Activated naive CD8-positive, alpha-beta T cell treated with anti-CD3 and anti-CD28 coated beads, Interleukin-2, amount 50 U/mL, for 24 hours (primary cell): Measurements from ENCODE around the gene TRIP10.
"Not testable (repeated sequence)": the region's sequence is repeated elsewhere in the genome, so short reads cannot be mapped to it uniquely, and the experiment has no call there.

ENCODE experiments used
- ATAC-seq: fragments of 150-1000 bp; cut with Tn5 transposase; one replicate; pipeline ENCODE4 v1.10.0; 2021
- DNase-seq: peaks from one replicate; pipeline ENCODE4 v3.0.0; 2021
- H3K27ac Mint-ChIP-seq: one replicate; pipeline ENCODE4 v1.8.0; 2021; ENCODE audit warnings: mild to moderate bottlenecking, mixed read lengths
- H3K27me3 Mint-ChIP-seq: one replicate; pipeline ENCODE4 v1.8.0; 2021; ENCODE audit warnings: mixed read lengths
- H3K36me3 Mint-ChIP-seq: one replicate; pipeline ENCODE4 v1.8.0; 2021; ENCODE audit warnings: low read depth, mixed read lengths
- H3K4me1 Mint-ChIP-seq: one replicate; pipeline ENCODE4 v1.8.0; 2021; ENCODE audit warnings: mixed read lengths
- H3K4me3 Mint-ChIP-seq: one replicate; pipeline ENCODE4 v1.8.0; 2021; ENCODE audit warnings: mild to moderate bottlenecking, moderate library complexity, mixed read lengths
- H3K9me3 Mint-ChIP-seq: one replicate; pipeline ENCODE4 v1.8.0; 2021; ENCODE audit warnings: mixed read lengths

TRIP10 gene

GRCh38 chr19:6707011-6707657, 32.3 kb upstream of the TRIP10 start:
- Mint-ChIP-seq H3K4me1 (peaks cover 10% of the 10 kb centered on the region), H3K9me3 (no peaks in the 10 kb centered on the region), H3K27me3 (peaks cover 41% of the 10 kb centered on the region), H3K36me3 (no peaks in the 10 kb centered on the region), H3K27ac (no peak overlapping the region), H3K4me3 (no peak overlapping the region)
- ATAC-seq (no peak), DNase-seq (no peak)

GRCh38 chr19:6707658-6708018, 31.8 kb upstream of the TRIP10 start:
- Mint-ChIP-seq H3K4me1 (peaks cover 10% of the 10 kb centered on the region), H3K36me3 (no peaks in the 10 kb centered on the region), H3K27me3 (peaks cover 41% of the 10 kb centered on the region), H3K9me3 (no peaks in the 10 kb centered on the region), H3K27ac (no peak overlapping the region), H3K4me3 (no peak overlapping the region)
- no peak for ATAC-seq
- no peak for DNase-seq

GRCh38 chr19:6708346-6708745, 31.1 kb upstream of the TRIP10 start:
- ATAC-seq, result no peak
- Mint-ChIP-seq H3K27me3 (peaks cover 41% of the 10 kb centered on the region), H3K9me3 (no peaks in the 10 kb centered on the region), H3K4me1 (peaks cover 10% of the 10 kb centered on the region), H3K27ac (no peak overlapping the region), H3K4me3 (no peak overlapping the region), H3K36me3 (no peaks in the 10 kb centered on the region)
- no peak for DNase-seq

GRCh38 chr19:6708913-6709312, 30.6 kb upstream of the TRIP10 start:
- not testable (repeated sequence) for DNase-seq, H3K4me1 Mint-ChIP-seq, ATAC-seq, H3K4me3 Mint-ChIP-seq, H3K27ac Mint-ChIP-seq, H3K9me3 Mint-ChIP-seq, H3K36me3 Mint-ChIP-seq
- peaks cover 41% of the 10 kb centered on the region for H3K27me3 Mint-ChIP-seq

GRCh38 chr19:6709549-6709948, 29.9 kb upstream of the TRIP10 start:
- DNase-seq (no peak), ATAC-seq (no peak)
- Mint-ChIP-seq H3K9me3 (no peaks in the 10 kb centered on the region), H3K4me3 (no peak overlapping the region), H3K4me1 (peaks cover 10% of the 10 kb centered on the region), H3K27me3 (peaks cover 41% of the 10 kb centered on the region), H3K36me3 (no peaks in the 10 kb centered on the region), H3K27ac (no peak overlapping the region)

GRCh38 chr19:6710273-6711077, 29.0 kb upstream of the TRIP10 start:
- no peak overlapping the region for H3K27ac Mint-ChIP-seq
- peaks cover 10% of the 10 kb centered on the region for H3K4me1 Mint-ChIP-seq
- H3K27me3 Mint-ChIP-seq, result peaks cover 41% of the 10 kb centered on the region
- no peaks in the 10 kb centered on the region for H3K36me3 Mint-ChIP-seq
- H3K9me3 Mint-ChIP-seq, result no peaks in the 10 kb centered on the region
- no peak overlapping the region for H3K4me3 Mint-ChIP-seq
- peak; percentile 27 for DNase-seq
- no peak for ATAC-seq

GRCh38 chr19:6711078-6711361, 28.5 kb upstream of the TRIP10 start:
- no peak overlapping the region for H3K27ac Mint-ChIP-seq
- peak overlapping the region; percentile 8 for H3K4me3 Mint-ChIP-seq
- DNase-seq, result no peak
- H3K4me1 Mint-ChIP-seq, result peaks cover 10% of the 10 kb centered on the region
- no peaks in the 10 kb centered on the region for H3K36me3 Mint-ChIP-seq
- no peak for ATAC-seq
- H3K9me3 Mint-ChIP-seq, result no peaks in the 10 kb centered on the region
- peaks cover 41% of the 10 kb centered on the region for H3K27me3 Mint-ChIP-seq

- no peak overlapping the region for H3K27ac Mint-ChIP-seq
- no peaks in the 10 kb centered on the region for H3K36me3 Mint-ChIP-seq
- H3K9me3 Mint-ChIP-seq, result no peaks in the 10 kb centered on the region
- peaks cover 41% of the 10 kb centered on the region for H3K27me3 Mint-ChIP-seq
- H3K4me1 Mint-ChIP-seq, result peaks cover 10% of the 10 kb centered on the region
- ATAC-seq (no peak), DNase-seq (no peak)
- H3K4me3 Mint-ChIP-seq, result no peak overlapping the region
Measured at GRCh38 chr19:6711605-6712004, 27.9 kb upstream of the TRIP10 start.

- Mint-ChIP-seq H3K4me1 (peaks cover 10% of the 10 kb centered on the region), H3K27ac (no peak overlapping the region), H3K27me3 (peaks cover 41% of the 10 kb centered on the region), H3K4me3 (no peak overlapping the region), H3K9me3 (peaks cover under 1% of the 10 kb centered on the region), H3K36me3 (no peaks in the 10 kb centered on the region)
- DNase-seq (no peak), ATAC-seq (no peak)
Measured at GRCh38 chr19:6712231-6712630, 27.2 kb upstream of the TRIP10 start.

GRCh38 chr19:6712692-6713670, 26.5 kb upstream of the TRIP10 start:
- Mint-ChIP-seq H3K36me3 (no peaks in the 10 kb centered on the region), H3K4me1 (peaks cover 15% of the 10 kb centered on the region), H3K27me3 (peaks cover 34% of the 10 kb centered on the region), H3K9me3 (peaks cover 5% of the 10 kb centered on the region), H3K4me3 (no peak overlapping the region), H3K27ac (no peak overlapping the region)
- ATAC-seq, result no peak
- no peak for DNase-seq

- H3K27me3 Mint-ChIP-seq, result peaks cover 25% of the 10 kb centered on the region
- DNase-seq, result no peak
- no peaks in the 10 kb centered on the region for H3K36me3 Mint-ChIP-seq
- H3K4me3 Mint-ChIP-seq, result no peak overlapping the region
- peaks cover 15% of the 10 kb centered on the region for H3K4me1 Mint-ChIP-seq
- no peak for ATAC-seq
- H3K27ac Mint-ChIP-seq, result no peak overlapping the region
- H3K9me3 Mint-ChIP-seq, result peaks cover 5% of the 10 kb centered on the region
Measured at GRCh38 chr19:6713773-6714692, 25.4 kb upstream of the TRIP10 start.

- peaks cover 5% of the 10 kb centered on the region for H3K9me3 Mint-ChIP-seq
- no peak overlapping the region for H3K4me3 Mint-ChIP-seq
- H3K27me3 Mint-ChIP-seq, result peaks cover 18% of the 10 kb centered on the region
- DNase-seq, result no peak
- no peak overlapping the region for H3K27ac Mint-ChIP-seq
- H3K36me3 Mint-ChIP-seq, result no peaks in the 10 kb centered on the region
- no peak for ATAC-seq
- H3K4me1 Mint-ChIP-seq, result peaks cover 15% of the 10 kb centered on the region
Measured at GRCh38 chr19:6714749-6715555, 24.5 kb upstream of the TRIP10 start.

- ATAC-seq (no peak), DNase-seq (no peak)
- peaks cover 3% of the 10 kb centered on the region for H3K27me3 Mint-ChIP-seq
- H3K9me3 Mint-ChIP-seq, result peaks cover 5% of the 10 kb centered on the region
- no peaks in the 10 kb centered on the region for H3K36me3 Mint-ChIP-seq
- H3K27ac Mint-ChIP-seq, result no peak overlapping the region
- H3K4me1 Mint-ChIP-seq, result peaks cover 16% of the 10 kb centered on the region
- H3K4me3 Mint-ChIP-seq, result no peak overlapping the region
Measured at GRCh38 chr19:6716610-6716970, 22.9 kb upstream of the TRIP10 start.
